Naive thymus-derived CD4-positive, alpha-beta T cell (primary cell): ENCODE data around the gene IL31. TPM values are rescaled to one million over a fixed set of nuclear protein-coding genes. Genes with fewer than 3 reads are reported as not detected.

Source experiments
- ATAC-seq: fragments of 150-1000 bp; cut with Tn5 transposase; 2 replicates; pipeline ENCODE4 v1.10.0; 2021; ENCODE audit warnings: mild to moderate bottlenecking, moderate library complexity
- CTCF ChIA-PET: fragments of 350-600 bp; sonication (Branson Sonifier 250); formaldehyde crosslinking; loops from one replicate; lab custom pipeline; 2021; ENCODE audit warnings: antibody characterized with exemption; lab: Charles Lee
- POLR2A ChIA-PET: fragments of 350-600 bp; sonication (Branson Sonifier 250); formaldehyde crosslinking; loops from one replicate; lab custom pipeline; 2021; ENCODE audit warnings: antibody characterized with exemption, inconsistent platforms; lab: Charles Lee
- DNase-seq, 9 donors: peaks; one replicate each; pipeline versions ENCODE4 v3.0.0 to v3.0.0-alpha.2; 2020 to 2022; ENCODE audit warnings: mixed read lengths in 1 of 9
- H3K27ac ChIP-seq: one replicate; pipeline ENCODE4 v1.7.0; 2013; ENCODE audit warnings: mild to moderate bottlenecking, low read depth, low read length, moderate library complexity
- H3K27me3 ChIP-seq, 2 donors: one replicate each; pipeline ENCODE4 v1.7.0; 2013; ENCODE audit warnings: low read length in 2 of 2, mild to moderate bottlenecking in 2 of 2, moderate library complexity in 2 of 2; ENCODE audit not compliant: control insufficient read depth in 2 of 2, insufficient read depth in 2 of 2
- H3K36me3 ChIP-seq, 3 experiments: 1 replicate in 2 of 3; 2 replicates in 1 of 3; pipeline ENCODE4 v1.7.0; 2013; ENCODE audit warnings: low read length in 3 of 3, mild to moderate bottlenecking in 3 of 3, moderate library complexity in 1 of 3; ENCODE audit not compliant: insufficient read depth in 3 of 3, control insufficient read depth in 2 of 3
- H3K4me1 ChIP-seq, 2 donors: one replicate each; pipeline ENCODE4 v1.7.0; 2013; ENCODE audit warnings: low read length in 2 of 2, mild to moderate bottlenecking in 2 of 2, moderate library complexity in 1 of 2; ENCODE audit not compliant: control insufficient read depth in 2 of 2, insufficient read depth in 2 of 2
- H3K4me3 ChIP-seq: 2 replicates; pipeline ENCODE4 v1.7.0; 2013; ENCODE audit warnings: mild to moderate bottlenecking, low read length
- H3K9me3 ChIP-seq, 3 experiments: 1 replicate in 2 of 3; 2 replicates in 1 of 3; pipeline ENCODE4 v1.7.0; 2013; ENCODE audit warnings: low read length in 3 of 3; ENCODE audit not compliant: control insufficient read depth in 2 of 3
- H3K27ac Mint-ChIP-seq, 9 donors: one replicate each; pipeline ENCODE4 v1.8.0; 2020 to 2022; ENCODE audit warnings: mixed read lengths in 9 of 9, mild to moderate bottlenecking in 8 of 9, moderate library complexity in 5 of 9, inconsistent platforms in 2 of 9
- H3K27me3 Mint-ChIP-seq, 5 donors: one replicate each; pipeline ENCODE4 v1.8.0; 2021 to 2022; ENCODE audit warnings: mixed read lengths in 5 of 5, mild to moderate bottlenecking in 1 of 5
- H3K36me3 Mint-ChIP-seq, 5 donors: one replicate each; pipeline ENCODE4 v1.8.0; 2020 to 2022; ENCODE audit warnings: mixed read lengths in 5 of 5, mild to moderate bottlenecking in 3 of 5, inconsistent platforms in 1 of 5
- H3K4me1 Mint-ChIP-seq, 7 donors: one replicate each; pipeline ENCODE4 v1.8.0; 2020 to 2022; ENCODE audit warnings: mixed read lengths in 7 of 7, mild to moderate bottlenecking in 3 of 7, inconsistent platforms in 1 of 7
- H3K4me3 Mint-ChIP-seq, 10 donors: one replicate each; pipeline ENCODE4 v1.8.0; 2020 to 2022; ENCODE audit warnings: mild to moderate bottlenecking in 10 of 10, mixed read lengths in 10 of 10, moderate library complexity in 6 of 10, inconsistent platforms in 2 of 10
- H3K9me3 Mint-ChIP-seq, 11 donors: one replicate each; pipeline ENCODE4 v1.8.0; 2020 to 2022; ENCODE audit warnings: mixed read lengths in 11 of 11, mild to moderate bottlenecking in 4 of 11, inconsistent platforms in 1 of 11, moderate library complexity in 1 of 11
- intact Hi-C, 2 donors: fragments of 100-400 bp; cut with micrococcal nuclease; formaldehyde crosslinking; loops; one replicate each; pipeline ENCODE4 v1.15.1; 2023
- polyA plus RNA-seq, 2 donors: library from polyadenylated mRNA; unstranded; fragments of 300-500 nt; fragmentation: Illumina TruSeq; gene quantifications; one replicate each; pipeline ENCODE4 v1.2.3, GENCODE V29; 2021
- total RNA-seq, 6 experiments: library from RNA in 5 of 6; stranded (reverse) in 5 of 6; gene quantifications; 1 replicate in 5 of 6; 2 replicates in 1 of 6; pipeline ENCODE4 v1.2.3 and lab custom pipeline; 2021 to 2026

Gene IL31
- total and polyA plus RNA-seq, 7 experiments from 2014 or later, result not detected

DNA sequence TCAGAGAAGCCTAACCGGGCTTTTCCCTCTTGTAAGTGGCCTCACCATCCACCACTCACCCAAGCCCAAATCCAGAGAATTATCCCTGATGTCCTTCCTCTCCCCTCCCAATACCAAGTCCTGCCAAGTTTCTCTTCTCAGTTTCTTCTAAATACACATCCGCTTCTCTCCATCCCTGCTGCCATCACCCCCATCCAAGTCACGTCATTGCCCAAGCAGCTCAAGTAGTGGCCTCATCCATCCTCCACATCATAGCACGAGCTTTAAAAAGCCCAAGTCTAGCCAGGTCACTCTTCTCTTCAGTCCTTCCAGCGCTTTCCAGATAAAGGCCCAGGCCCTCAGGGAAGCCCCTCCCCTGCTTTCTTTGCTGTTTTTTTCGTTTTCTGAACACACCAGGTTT lies 25.4 kb downstream of the IL31 start:
- Mint-ChIP-seq H3K27ac (peak overlapping the region in 4 of 9 donors; percentile 4 to 93 (median 56)), H3K4me1 (peaks cover 0 to 9% (median 3%) of the 10 kb centered on the region in 7 donors), H3K4me3 (peak overlapping the region in 1 of 10 donors; percentile 21), H3K27me3 (peaks cover 0 to 5% (median 0%) of the 10 kb centered on the region in 5 donors), H3K9me3 (no peaks in the 10 kb centered on the region), H3K36me3 (peaks cover 0 to 5% (median 3%) of the 10 kb centered on the region in 5 donors)
- intact Hi-C loops, result no loop called here
- H3K4me3 ChIP-seq, result no peak overlapping the region
- H3K4me1 ChIP-seq, result no peaks in the 10 kb centered on the region
- ATAC-seq (no peak), DNase-seq (no peak)
- POLR2A ChIA-PET, result no interaction called here
- no peaks in the 10 kb centered on the region for H3K9me3 ChIP-seq
- CTCF ChIA-PET, result no interaction called here
- H3K27me3 ChIP-seq, result no peaks in the 10 kb centered on the region
- H3K36me3 ChIP-seq, result peaks cover 0 to 4% (median 0%) of the 10 kb centered on the region in 3 experiments
- H3K27ac ChIP-seq, result no peak overlapping the region

DNA sequence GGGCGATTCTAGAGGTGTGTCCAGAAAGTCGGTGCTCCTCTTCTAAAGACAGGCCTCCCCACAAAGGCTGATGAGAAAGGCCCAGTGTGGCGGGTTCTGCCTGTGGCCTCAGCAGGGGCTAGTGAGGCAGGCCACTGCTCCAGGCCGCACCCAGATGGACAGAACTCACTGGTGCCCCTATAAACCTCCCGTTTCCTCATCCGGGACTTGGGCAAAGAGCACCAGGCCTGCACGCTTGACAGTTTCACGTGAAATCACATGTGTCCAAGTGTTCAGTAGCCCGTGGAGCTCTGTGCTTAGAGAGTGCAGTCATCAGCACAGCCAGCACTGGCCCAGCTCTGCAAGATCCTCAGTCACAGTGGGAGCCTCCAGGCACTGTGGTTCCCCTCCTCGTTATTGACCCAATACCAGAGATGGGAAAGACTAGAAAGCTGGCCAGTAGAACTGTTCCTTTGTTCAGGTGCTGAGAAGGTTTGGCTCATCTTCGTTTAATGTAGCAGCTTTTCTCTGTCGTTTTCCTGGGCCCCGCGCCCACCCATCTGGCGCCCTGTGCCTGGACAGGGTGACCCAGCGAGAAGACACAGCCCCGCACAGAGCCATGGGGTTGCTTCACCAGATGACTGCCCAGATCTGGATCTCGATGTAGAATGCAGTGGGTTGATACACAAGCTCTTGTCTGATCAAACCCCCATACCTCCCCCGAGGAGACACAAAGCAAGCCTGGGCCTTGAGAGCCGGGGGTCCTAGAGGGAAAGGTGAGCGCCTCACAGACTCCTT lies 26.3 kb downstream of the IL31 start:
- Mint-ChIP-seq H3K9me3 (no peaks in the 10 kb centered on the region), H3K4me1 (peaks cover 0 to 9% (median 3%) of the 10 kb centered on the region in 7 donors), H3K27me3 (peaks cover 0 to 5% (median 0%) of the 10 kb centered on the region in 5 donors), H3K4me3 (no peak overlapping the region), H3K36me3 (peaks cover 0 to 8% (median 4%) of the 10 kb centered on the region in 5 donors), H3K27ac (peak overlapping the region in 5 of 9 donors; percentile 13 to 65 (median 51))
- Histone ChIP-seq H3K9me3 (no peaks in the 10 kb centered on the region), H3K27me3 (no peaks in the 10 kb centered on the region), H3K4me3 (no peak overlapping the region), H3K36me3 (peaks cover 0 to 13% (median 1%) of the 10 kb centered on the region in 3 experiments), H3K4me1 (no peaks in the 10 kb centered on the region), H3K27ac (no peak overlapping the region)
- ChIA-PET POLR2A (no interaction called here), CTCF (no interaction called here)
- DNase-seq (no peak), ATAC-seq (peak; percentile 16)
- intact Hi-C loops, result no loop called here

DNA sequence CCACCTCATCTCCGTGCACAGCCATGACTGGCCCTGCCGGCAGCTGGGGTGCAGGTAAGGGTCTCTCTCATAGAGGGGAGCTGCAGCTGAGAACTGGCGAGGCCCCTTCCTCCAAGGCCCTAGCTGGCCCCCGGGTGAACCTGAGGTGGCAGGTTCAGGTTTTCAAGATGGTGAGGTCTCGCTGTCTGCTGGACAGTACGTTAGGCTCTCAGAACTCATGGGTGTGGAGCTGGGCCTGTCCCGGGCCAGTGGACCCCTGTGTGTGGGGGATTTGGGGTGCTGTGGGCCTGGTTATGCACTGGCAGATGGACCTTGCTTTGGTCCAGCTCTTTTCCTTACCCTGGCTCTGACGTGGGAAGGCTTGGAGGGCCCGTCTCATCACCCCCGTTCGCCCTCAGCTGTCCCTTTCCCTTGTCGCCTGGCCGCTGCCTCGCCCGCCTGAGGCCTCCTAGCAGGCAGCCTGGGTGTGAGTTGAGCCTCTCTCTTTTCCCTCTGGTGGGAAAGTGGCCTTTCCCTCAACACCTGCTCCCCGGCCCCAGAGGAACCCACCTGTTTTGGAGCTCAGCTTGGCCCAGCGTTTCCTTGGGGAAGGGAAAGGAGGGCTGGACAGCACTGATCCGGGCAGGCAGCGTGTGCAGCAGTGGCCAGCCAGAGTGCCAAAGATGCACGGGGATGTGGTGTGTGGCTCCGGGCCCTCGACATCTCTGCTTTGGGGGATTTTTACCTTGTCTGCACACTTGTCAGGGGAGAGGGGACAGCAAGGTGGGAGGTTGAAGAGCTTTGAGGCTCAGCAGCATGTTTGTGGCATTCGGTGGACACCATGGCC lies 28.3 kb downstream of the IL31 start:
- Mint-ChIP-seq H3K9me3 (no peaks in the 10 kb centered on the region), H3K36me3 (peaks cover 1 to 18% (median 7%) of the 10 kb centered on the region in 5 donors), H3K27me3 (no peaks in the 10 kb centered on the region), H3K4me1 (peaks cover 0 to 7% (median 3%) of the 10 kb centered on the region in 7 donors), H3K27ac (peak overlapping the region in 3 of 9 donors; percentile 36 to 67 (median 57)), H3K4me3 (no peak overlapping the region)
- Histone ChIP-seq H3K9me3 (no peaks in the 10 kb centered on the region), H3K36me3 (peaks cover 0 to 33% (median 12%) of the 10 kb centered on the region in 3 experiments), H3K4me3 (no peak overlapping the region), H3K27me3 (no peaks in the 10 kb centered on the region), H3K4me1 (no peaks in the 10 kb centered on the region), H3K27ac (no peak overlapping the region)
- intact Hi-C loops, result no loop called here
- DNase-seq (no peak), ATAC-seq (no peak)
- CTCF ChIA-PET, result interaction anchor here (0.5 to 1.1 kb wide), 2 partner anchors 45 to 91 kb away, joined by 3 to 6 read pairs; no protein-coding TSS in a partner anchor
- POLR2A ChIA-PET, result no interaction called here

DNA sequence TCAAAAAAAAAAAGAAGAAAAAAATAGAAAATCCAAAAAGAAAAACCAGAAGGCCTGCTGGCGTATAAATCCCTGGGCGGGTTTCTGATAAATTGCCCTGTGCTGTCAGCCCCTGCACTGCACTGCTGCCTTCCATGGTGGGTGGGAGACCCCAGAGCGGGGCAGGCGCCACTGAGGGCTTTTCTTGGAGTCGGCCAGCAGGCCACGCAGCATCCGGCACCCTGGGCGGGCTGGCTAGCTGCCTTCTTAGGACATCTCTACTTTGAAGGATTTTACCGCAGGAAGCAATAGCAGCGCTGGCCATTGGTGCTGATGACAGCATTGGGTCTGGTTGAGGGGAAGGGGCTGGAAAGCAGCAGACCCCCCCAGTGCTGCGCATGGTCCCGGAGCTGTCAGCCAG lies 29.1 kb downstream of the IL31 start:
- H3K9me3 ChIP-seq, result no peaks in the 10 kb centered on the region
- H3K27ac ChIP-seq, result no peak overlapping the region
- intact Hi-C loops, result no loop called here
- H3K27ac Mint-ChIP-seq, result no peak overlapping the region
- ATAC-seq, result no peak
- H3K4me3 ChIP-seq, result no peak overlapping the region
- POLR2A ChIA-PET, result no interaction called here
- CTCF ChIA-PET, result no interaction called here
- peaks cover 0 to 39% (median 12%) of the 10 kb centered on the region in 3 experiments for H3K36me3 ChIP-seq
- DNase-seq, result no peak
- H3K27me3 ChIP-seq, result no peaks in the 10 kb centered on the region
- H3K4me1 ChIP-seq, result no peaks in the 10 kb centered on the region
- no peaks in the 10 kb centered on the region for H3K27me3 Mint-ChIP-seq
- peaks cover 0 to 7% (median 3%) of the 10 kb centered on the region in 7 donors for H3K4me1 Mint-ChIP-seq
- H3K4me3 Mint-ChIP-seq, result no peak overlapping the region
- H3K36me3 Mint-ChIP-seq, result peaks cover 1 to 21% (median 7%) of the 10 kb centered on the region in 5 donors
- H3K9me3 Mint-ChIP-seq, result no peaks in the 10 kb centered on the region

GRCh38 chr12:122142857-122143256 lies 31.2 kb downstream of the IL31 start:
- H3K9me3 Mint-ChIP-seq, result no peaks in the 10 kb centered on the region

GRCh38 chr12:122141911-122142725 lies 31.9 kb downstream of the IL31 start:
- ChIA-PET CTCF (no interaction called here), POLR2A (no interaction called here)
- Mint-ChIP-seq H3K9me3 (no peaks in the 10 kb centered on the region), H3K27me3 (no peaks in the 10 kb centered on the region), H3K27ac (no peak overlapping the region), H3K36me3 (peaks cover 1 to 30% (median 7%) of the 10 kb centered on the region in 5 donors), H3K4me1 (peaks cover 0 to 3% (median 0%) of the 10 kb centered on the region in 7 donors), H3K4me3 (no peak overlapping the region)
- no peaks in the 10 kb centered on the region for H3K4me1 ChIP-seq
- ATAC-seq, result no peak
- no peak overlapping the region for H3K27ac ChIP-seq
- H3K4me3 ChIP-seq, result no peak overlapping the region
- DNase-seq, result no peak
- peaks cover 0 to 66% (median 12%) of the 10 kb centered on the region in 3 experiments for H3K36me3 ChIP-seq
- H3K27me3 ChIP-seq, result no peaks in the 10 kb centered on the region
- intact Hi-C loops, result no loop called here
- no peaks in the 10 kb centered on the region for H3K9me3 ChIP-seq

More at GRCh38 chr12:122142857-122143256, 31.2 kb downstream of the IL31 start:
- DNase-seq (no peak), ATAC-seq (no peak)
- H3K4me1 Mint-ChIP-seq, result peaks cover 0 to 5% (median 0%) of the 10 kb centered on the region in 7 donors
- H3K4me1 ChIP-seq, result no peaks in the 10 kb centered on the region
- no peak overlapping the region for H3K4me3 ChIP-seq
- H3K4me3 Mint-ChIP-seq, result no peak overlapping the region
- no peak overlapping the region for H3K27ac ChIP-seq
- H3K36me3 ChIP-seq, result peaks cover 0 to 59% (median 12%) of the 10 kb centered on the region in 3 experiments
- no peak overlapping the region for H3K27ac Mint-ChIP-seq
- H3K27me3 ChIP-seq, result no peaks in the 10 kb centered on the region
- ChIA-PET CTCF (no interaction called here), POLR2A (no interaction called here)
- peaks cover 1 to 30% (median 7%) of the 10 kb centered on the region in 5 donors for H3K36me3 Mint-ChIP-seq
- H3K9me3 ChIP-seq, result no peaks in the 10 kb centered on the region
- intact Hi-C loops, result no loop called here
- H3K27me3 Mint-ChIP-seq, result no peaks in the 10 kb centered on the region
